Measurements from ENCODE around the gene RHOF. TPM values are rescaled to one million over a fixed set of nuclear protein-coding genes. Genes with fewer than 3 reads are reported as not detected.

RHOF gene
- total and polyA plus RNA-seq, 2 of the 13 experiments (the other 11 are each of a cell fraction or from before 2014, with no cell fraction given) = 14.6 to 32.2 TPM

- 0 out of 2 replicates have a peak, but pooled peaks have one; percentile 27 for TF ChIP-seq AHDC1 (CRISPR knock-in tag; IDR thresholded peaks at IDR 0.05; ENCODE audit: borderline replicate concordance)
- peak; percentile 74 for TF ChIP-seq RARA (CRISPR knock-in tag; IDR thresholded peaks at IDR 0.05)
- TF ChIP-seq ZBTB7B (CRISPR knock-in tag; IDR thresholded peaks at IDR 0.05) = peak; percentile 92
- 0 out of 2 replicates have a peak, but pooled peaks have one; percentile 24 for TF ChIP-seq ZNF343 (CRISPR knock-in tag; IDR thresholded peaks at IDR 0.05)
- peak; percentile 37 for TF ChIP-seq CTCF (CRISPR knock-in tag; IDR thresholded peaks at IDR 0.05)
- no peak for TF ChIP-seq ZNF788 (CRISPR knock-in tag; IDR thresholded peaks at IDR 0.05; ENCODE audit: borderline replicate concordance)
- TF ChIP-seq PPARG (CRISPR knock-in tag; conservative IDR thresholded peaks at IDR 0.05) = 0 out of 2 replicates have a peak, but pooled peaks have one; percentile 19
- peak; percentile 46; the same call in 1 of the 2 replicates for TF ChIP-seq SAP130 (CRISPR knock-in tag; IDR thresholded peaks at IDR 0.05; ENCODE audit: low read depth)
- TF ChIP-seq FOXJ3 (CRISPR knock-in tag; IDR thresholded peaks at IDR 0.05; ENCODE audit: borderline replicate concordance) = 0 out of 2 replicates have a peak, but pooled peaks have one; percentile 35
- TF ChIP-seq ZNF547 (CRISPR knock-in tag; IDR thresholded peaks at IDR 0.05) = 0 out of 2 replicates have a peak, but pooled peaks have one; percentile 14
- no peak for TF ChIP-seq HMGXB3 (CRISPR knock-in tag; IDR thresholded peaks at IDR 0.05; ENCODE audit: borderline replicate concordance)
- TF ChIP-seq ZNF251 (CRISPR knock-in tag; IDR thresholded peaks at IDR 0.05) = no peak
- no peak for TF ChIP-seq GATAD1 (CRISPR knock-in tag; IDR thresholded peaks at IDR 0.05)
- 0 out of 2 replicates have a peak, but pooled peaks have one; percentile 28 for TF ChIP-seq ISL2 (CRISPR knock-in tag; IDR thresholded peaks at IDR 0.05)
- TF ChIP-seq MIER2 (CRISPR knock-in tag; IDR thresholded peaks at IDR 0.05) = no peak
- 0 out of 2 replicates have a peak, but pooled peaks have one; percentile 31 for TF ChIP-seq ZBTB21 (CRISPR knock-in tag; IDR thresholded peaks at IDR 0.05)
- no peak for TF ChIP-seq ZZZ3 (CRISPR knock-in tag; IDR thresholded peaks at IDR 0.05; ENCODE audit: borderline replicate concordance)
Measured at GRCh38 chr12:121792607-121793439, 665 bp downstream of the RHOF start (continued).

Measured in HepG2 (cell line).